Keratinocyte (primary cell): ENCODE data around the gene HUS1B. TPM values are rescaled to one million over a fixed set of nuclear protein-coding genes. Genes with fewer than 3 reads are reported as not detected.
A peak's percentile ranks its signal among the peaks of the same experiment; 100 is the strongest.

ENCODE experiments used
- DNase-seq: peaks from one replicate; pipeline ENCODE4 v3.0.0-alpha.2; 2011; ENCODE audit warnings: low read depth, missing footprints, low spot score
- FAIRE-seq: peaks from 2 replicates; lab custom pipeline; 2011; peaks lifted over from hg19 to GRCh38; lab: Jason Lieb, UNC
- H2AFZ ChIP-seq: 2 replicates; pipeline ENCODE4 v1.6.0; 2012; ENCODE audit warnings: low read length, control low read depth, inconsistent platforms; ENCODE audit not compliant: control insufficient read depth
- H3K27ac ChIP-seq: 2 replicates; pipeline ENCODE4 v1.5.1; 2011; ENCODE audit warnings: low read length; ENCODE audit not compliant: control insufficient read depth, insufficient read depth
- H3K27me3 ChIP-seq: 3 replicates; pipeline ENCODE4 v1.6.0; 2011; ENCODE audit warnings: low read length; ENCODE audit not compliant: control insufficient read depth, insufficient read depth; ENCODE audit errors: extremely low read depth
- H3K36me3 ChIP-seq, 2 experiments: 2 replicates in 1 of 2; 3 replicates in 1 of 2; pipeline ENCODE4 v1.5.1; 2011; ENCODE audit warnings: low read length in 2 of 2, mild to moderate bottlenecking in 1 of 2; ENCODE audit not compliant: control insufficient read depth in 2 of 2, insufficient read depth in 2 of 2; ENCODE audit errors: extremely low read depth in 1 of 2
- H3K4me1 ChIP-seq: 3 replicates; pipeline ENCODE4 v1.5.1; 2011; ENCODE audit warnings: low read length; ENCODE audit not compliant: control insufficient read depth, insufficient read depth; ENCODE audit errors: extremely low read depth
- H3K4me2 ChIP-seq: 3 replicates; pipeline ENCODE4 v1.6.0; 2011; ENCODE audit warnings: low read depth, low read length; ENCODE audit not compliant: control insufficient read depth, insufficient read depth; ENCODE audit errors: extremely low read depth
- H3K4me3 ChIP-seq, 3 experiments: fragments of 200-600 bp in 1 of 3; sonication (generic) in 1 of 3; 2 replicates in 2 of 3; 3 replicates in 1 of 3; pipeline ENCODE4 v1.5.1; 2011 to 2016; ENCODE audit warnings: low read length in 3 of 3, mild to moderate bottlenecking in 3 of 3, control low read depth in 2 of 3, inconsistent platforms in 1 of 3, low read depth in 1 of 3, mixed read lengths in 1 of 3, mixed run types in 1 of 3, moderate library complexity in 1 of 3; ENCODE audit not compliant: control insufficient read depth in 2 of 3, insufficient read depth in 2 of 3; ENCODE audit errors: extremely low read depth in 1 of 3
- H3K79me2 ChIP-seq: 2 replicates; pipeline ENCODE4 v1.6.0; 2012; ENCODE audit warnings: low read length; ENCODE audit not compliant: control insufficient read depth, insufficient read depth
- H3K9ac ChIP-seq: 3 replicates; pipeline ENCODE4 v1.6.0; 2011; ENCODE audit warnings: low read length; ENCODE audit not compliant: control insufficient read depth, insufficient read depth; ENCODE audit errors: extremely low read depth
- H3K9me1 ChIP-seq: 3 replicates; pipeline ENCODE4 v1.6.0; 2011; ENCODE audit warnings: low read length; ENCODE audit not compliant: control insufficient read depth, insufficient read depth; ENCODE audit errors: extremely low read depth
- H3K9me3 ChIP-seq: 2 replicates; pipeline ENCODE4 v1.5.1; 2012; ENCODE audit warnings: low read depth, low read length; ENCODE audit not compliant: control insufficient read depth
- H4K20me1 ChIP-seq: 3 replicates; pipeline ENCODE4 v1.6.0; 2011; ENCODE audit warnings: low read length; ENCODE audit not compliant: control insufficient read depth, insufficient read depth; ENCODE audit errors: extremely low read depth
- CTCF ChIP-seq, 3 experiments: IDR thresholded peaks in 1 of 3; conservative IDR thresholded peaks in 1 of 3; optimal IDR thresholded peaks in 1 of 3; 2 replicates in 2 of 3; 3 replicates in 1 of 3; pipeline versions ENCODE3 to v1.5.1; 2011; ENCODE audit warnings: low read length in 3 of 3, mild to moderate bottlenecking in 3 of 3, moderate library complexity in 2 of 3, control low read depth in 1 of 3, inconsistent platforms in 1 of 3; ENCODE audit not compliant: insufficient read depth in 2 of 3; ENCODE audit errors: extremely low read depth in 1 of 3
- EZH2 ChIP-seq: IDR thresholded peaks from one replicate; pipeline ENCODE4 v1.6.1; 2012; ENCODE audit warnings: inconsistent platforms, mild to moderate bottlenecking, low read length, moderate library complexity
- dilution Hi-C: fragments of 300-500 bp; cut with MboI; formaldehyde crosslinking; loops from one replicate; pipeline ENCODE4 v1.7.0; 2020; ENCODE audit warnings: low sequenced_read_pairs; ENCODE audit not compliant: extremely low pct_ligation_motif_present
- polyA plus RNA-seq, 5 experiments: library from polyadenylated mRNA; depleted of rRNA in 3 of 5; stranded (reverse) in 3 of 5; stranded (forward) in 1 of 5; unstranded in 1 of 5; fragments of >200 nt; gene quantifications; 1 replicate in 1 of 5; 2 replicates in 3 of 5; 3 replicates in 1 of 5; pipeline versions ENCODE4 v1.2.1 to v1.2.3, GENCODE V29; 2011 to 2012; ENCODE audit warnings: missing spikeins in 2 of 5, low read depth in 1 of 5, low replicate concordance in 1 of 5

Gene HUS1B
- polyA plus RNA-seq, 1 donor (not counting 4 experiments of a cell fraction or from before 2014, with no cell fraction given), result 0.13 TPM

- H3K27me3 ChIP-seq, result no peaks in the 10 kb centered on the region
- no peak overlapping the region for H3K4me3 ChIP-seq
- no peak overlapping the region for H2AFZ ChIP-seq
- dilution Hi-C loops, result no loop called here
- H3K4me2 ChIP-seq, result no peak overlapping the region
- TF ChIP-seq CTCF (optimal IDR thresholded peaks at IDR 0.05 in 1 of 3, IDR thresholded peaks at IDR 0.05 in 1 of 3, conservative IDR thresholded peaks at IDR 0.05 in 1 of 3; ENCODE audit: extremely low read depth in 1 of 3, insufficient read depth in 2 of 3, low read length in 3 of 3) (no peak), EZH2 (no peak)
- FAIRE-seq, result no peak
- peaks cover 76% of the 10 kb centered on the region for H3K79me2 ChIP-seq
- H3K9me3 ChIP-seq, result no peaks in the 10 kb centered on the region
- H3K27ac ChIP-seq, result no peak overlapping the region
- H3K4me1 ChIP-seq, result peaks cover 18% of the 10 kb centered on the region
- no peak overlapping the region for H3K9ac ChIP-seq
- peaks cover 6% of the 10 kb centered on the region for H4K20me1 ChIP-seq
- H3K9me1 ChIP-seq, result peaks cover 3% of the 10 kb centered on the region
- H3K36me3 ChIP-seq, result peaks cover 8 to 14% of the 10 kb centered on the region in 2 experiments
- DNase-seq, result no peak
These were observed 32.3 kb upstream of the HUS1B start for GRCh38 chr6:689223-689622.

GRCh38 chr6:686497-686896 is 29.6 kb upstream of the HUS1B start:
- peak in 1 of 3 experiments; percentile 41 for TF ChIP-seq CTCF (optimal IDR thresholded peaks at IDR 0.05 in 1 of 3, IDR thresholded peaks at IDR 0.05 in 1 of 3, conservative IDR thresholded peaks at IDR 0.05 in 1 of 3; ENCODE audit: extremely low read depth in 1 of 3, insufficient read depth in 2 of 3, low read length in 3 of 3)
- TF ChIP-seq EZH2, result no peak
- Histone ChIP-seq H3K79me2 (peaks cover 90% of the 10 kb centered on the region), H3K27me3 (no peaks in the 10 kb centered on the region), H3K4me1 (peaks cover 18% of the 10 kb centered on the region), H3K4me3 (no peak overlapping the region), H3K4me2 (no peak overlapping the region), H3K27ac (no peak overlapping the region), H3K9me1 (peaks cover 3% of the 10 kb centered on the region), H3K9ac (no peak overlapping the region), H2AFZ (no peak overlapping the region), H4K20me1 (peaks cover 6% of the 10 kb centered on the region), H3K9me3 (no peaks in the 10 kb centered on the region), H3K36me3 (peaks cover 8 to 14% of the 10 kb centered on the region in 2 experiments)
- FAIRE-seq, result no peak
- dilution Hi-C loops, result no loop called here
- no peak for DNase-seq
